Urinary bladder (tissue), 4 donors: ENCODE measurements around the gene MIGA1. TPM values are rescaled to one million over a fixed set of nuclear protein-coding genes. Genes with fewer than 3 reads are reported as not detected.
"Not testable (repeated sequence)": the region's sequence is repeated elsewhere in the genome, so short reads cannot be mapped to it uniquely, and the experiment has no call there.

Experiments
- DNase-seq: peaks from one replicate; pipeline ENCODE4 v3.0.0-alpha.2; 2015; ENCODE audit errors: extremely low spot score
- H3K27ac ChIP-seq: one replicate; pipeline ENCODE4 v1.5.1; 2013; ENCODE audit warnings: low read depth, mild to moderate bottlenecking, moderate library complexity
- H3K36me3 ChIP-seq: one replicate; pipeline ENCODE4 v1.6.1; 2013; ENCODE audit warnings: mild to moderate bottlenecking, moderate library complexity; ENCODE audit not compliant: insufficient read depth
- H3K4me1 ChIP-seq: one replicate; pipeline ENCODE4 v1.6.1; 2013; ENCODE audit warnings: mild to moderate bottlenecking, moderate library complexity; ENCODE audit not compliant: insufficient read depth
- H3K4me3 ChIP-seq: one replicate; pipeline ENCODE4 v1.5.1; 2013; ENCODE audit warnings: low read depth, low read length
- WGBS: extraction: QIAGEN DNeasy Blood & Tissue Kit; methylation state at CpG from one replicate; pipeline ENCODE4 v1.1.7; 2013; 5-methylcytosine and 5-hydroxymethylcytosine counted together
- polyA plus RNA-seq: library from polyadenylated mRNA; stranded (reverse); fragments of 200-250 nt; gene quantifications from one replicate; pipeline ENCODE4 v1.2.3, GENCODE V29; 2013
- total RNA-seq: library from RNA; depleted of rRNA; stranded (reverse); fragments of >200 nt; gene quantifications from one replicate; pipeline ENCODE4 v1.2.3, GENCODE V29; 2014
- donor health status: healthy with polysubstance abuse.
- donor health status: healthy.

The MIGA1 gene
- total and polyA plus RNA-seq, 2 donors, result 8.7 to 30.2 TPM

DNA sequence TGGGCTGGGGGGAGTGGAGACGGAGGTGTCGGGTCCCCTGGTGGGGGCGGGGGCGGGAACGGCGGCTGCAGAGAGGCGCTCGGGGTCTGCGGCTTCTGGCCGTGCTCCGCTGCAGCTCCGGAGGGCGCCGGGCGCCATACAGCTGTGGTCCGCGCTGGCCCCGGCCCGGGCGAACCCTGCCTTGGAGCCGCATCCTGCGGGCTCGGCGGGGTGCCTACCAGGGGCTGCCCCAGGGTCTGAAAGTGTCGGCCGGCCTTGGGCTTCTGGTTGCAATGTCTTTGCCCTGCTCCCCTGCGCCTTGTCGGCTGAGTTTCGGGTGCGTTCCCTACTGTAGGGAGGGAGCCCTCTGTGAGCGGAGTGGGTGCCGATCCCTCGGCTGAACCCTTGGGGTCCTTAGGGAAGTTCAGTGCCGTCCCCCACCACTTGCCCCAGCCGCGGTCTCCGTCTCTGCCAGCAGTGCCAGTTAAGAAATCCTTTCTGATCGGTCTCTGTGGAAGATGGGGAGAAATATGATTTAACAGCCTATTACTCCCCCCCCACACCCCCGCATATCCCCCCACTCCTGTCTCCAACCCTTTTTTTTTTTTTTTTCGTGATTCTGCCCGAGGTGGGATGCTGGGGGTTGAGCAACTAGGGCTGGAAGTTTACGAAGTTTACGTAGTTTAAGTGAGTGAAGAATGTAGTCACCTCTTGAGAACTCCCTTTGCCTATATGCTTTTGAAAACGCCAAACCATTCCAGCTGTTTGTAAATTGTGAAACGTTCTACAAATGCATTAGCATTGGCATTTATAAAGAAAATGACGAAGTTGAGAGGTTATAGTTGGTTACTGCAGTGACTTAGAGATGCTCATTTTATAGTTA, 109.6 kb downstream of the MIGA1 start:
- Histone ChIP-seq H3K4me1 (no peaks in the 10 kb centered on the region), H3K27ac (peak overlapping the region; percentile 60), H3K36me3 (no peaks in the 10 kb centered on the region), H3K4me3 (peak overlapping the region; percentile 85)
- DNase-seq, result peak; percentile 42
- under 1% methylated on average over 46 of the region's 46 CpGs for WGBS

DNA sequence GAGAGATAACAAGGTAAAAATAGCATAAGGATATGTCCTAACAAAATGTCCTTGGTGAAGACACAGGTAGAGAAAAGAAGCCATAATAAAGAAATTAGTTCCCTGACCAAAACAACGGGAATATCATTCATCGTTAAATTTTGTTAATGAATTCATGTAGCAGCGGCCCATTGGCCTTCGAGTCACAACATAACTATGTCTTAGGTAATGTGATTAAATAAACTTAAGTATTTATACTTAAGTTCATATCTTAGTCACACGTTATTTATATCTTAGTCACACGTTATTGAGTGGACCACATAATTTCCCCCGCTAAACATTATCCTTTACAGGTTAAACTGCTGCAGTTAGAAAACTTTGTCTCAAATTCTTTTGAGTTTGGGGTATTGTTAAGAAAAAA, 110.2 kb downstream of the MIGA1 start:
- 38% methylated on average over 7 of the region's 7 CpGs for WGBS
- peak overlapping the region; percentile 85 for H3K4me3 ChIP-seq
- no peaks in the 10 kb centered on the region for H3K36me3 ChIP-seq
- no peak for DNase-seq
- H3K4me1 ChIP-seq, result no peaks in the 10 kb centered on the region
- no peak overlapping the region for H3K27ac ChIP-seq

DNA sequence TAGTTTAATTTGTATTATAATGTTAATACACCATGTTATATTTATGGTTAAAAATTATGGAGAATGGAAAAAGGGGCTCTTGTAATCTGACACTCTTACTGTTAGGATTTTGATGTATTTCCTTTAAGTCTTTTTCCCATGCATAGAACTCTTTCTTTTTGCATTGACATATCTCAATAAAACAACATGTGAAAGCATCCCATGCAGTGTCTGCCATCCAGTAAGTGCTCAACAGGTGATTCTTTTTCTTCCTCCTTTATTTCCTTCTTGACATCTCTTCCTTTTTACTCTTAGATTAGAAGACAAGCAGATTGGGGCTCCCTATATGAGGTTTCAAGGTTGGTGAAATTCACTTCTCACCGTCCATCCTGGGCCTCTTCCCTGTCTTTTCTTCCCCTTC, 111.8 kb downstream of the MIGA1 start:
- 88% methylated on average over 1 of the region's 1 CpG for WGBS
- Histone ChIP-seq H3K27ac (no peak overlapping the region), H3K36me3 (no peaks in the 10 kb centered on the region), H3K4me1 (no peaks in the 10 kb centered on the region), H3K4me3 (no peak overlapping the region)
- DNase-seq, result no peak

DNA sequence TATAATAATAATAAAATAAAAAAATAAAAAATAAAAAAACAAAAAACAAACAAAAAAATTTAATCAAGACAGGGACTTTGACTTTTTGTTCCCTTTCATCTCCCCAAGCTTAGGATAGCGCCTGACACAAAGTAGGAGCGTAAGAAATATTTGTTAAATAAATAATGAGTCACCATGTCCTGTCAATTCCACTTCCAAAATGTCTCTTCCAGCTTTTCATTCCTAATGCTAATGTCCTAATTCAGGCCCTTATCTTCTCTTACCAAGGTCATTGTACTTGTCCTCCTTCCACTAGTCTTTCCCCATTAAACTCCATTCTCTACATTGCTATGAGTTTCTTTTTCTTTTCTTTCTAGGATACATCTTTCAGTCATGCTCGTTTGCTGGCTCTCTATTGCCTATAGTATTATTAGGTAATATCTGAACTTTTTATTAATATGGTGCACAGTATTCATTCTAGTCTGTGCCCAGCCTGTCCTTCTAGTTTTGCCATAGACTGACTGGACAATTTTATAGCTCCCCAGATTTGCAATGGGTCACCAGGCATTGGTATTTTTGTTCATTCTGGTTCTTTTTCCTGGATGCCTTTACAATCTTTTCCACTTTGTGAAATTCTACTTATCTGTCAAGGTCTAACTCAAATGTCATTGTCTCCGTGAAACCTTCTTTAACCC, 120.3 kb downstream of the MIGA1 start:
- Histone ChIP-seq H3K27ac (peak overlapping the region; percentile 38), H3K36me3 (no peaks in the 10 kb centered on the region), H3K4me3 (no peak overlapping the region), H3K4me1 (no peaks in the 10 kb centered on the region)
- no peak for DNase-seq
- 74% methylated on average over 4 of the region's 4 CpGs for WGBS

DNA sequence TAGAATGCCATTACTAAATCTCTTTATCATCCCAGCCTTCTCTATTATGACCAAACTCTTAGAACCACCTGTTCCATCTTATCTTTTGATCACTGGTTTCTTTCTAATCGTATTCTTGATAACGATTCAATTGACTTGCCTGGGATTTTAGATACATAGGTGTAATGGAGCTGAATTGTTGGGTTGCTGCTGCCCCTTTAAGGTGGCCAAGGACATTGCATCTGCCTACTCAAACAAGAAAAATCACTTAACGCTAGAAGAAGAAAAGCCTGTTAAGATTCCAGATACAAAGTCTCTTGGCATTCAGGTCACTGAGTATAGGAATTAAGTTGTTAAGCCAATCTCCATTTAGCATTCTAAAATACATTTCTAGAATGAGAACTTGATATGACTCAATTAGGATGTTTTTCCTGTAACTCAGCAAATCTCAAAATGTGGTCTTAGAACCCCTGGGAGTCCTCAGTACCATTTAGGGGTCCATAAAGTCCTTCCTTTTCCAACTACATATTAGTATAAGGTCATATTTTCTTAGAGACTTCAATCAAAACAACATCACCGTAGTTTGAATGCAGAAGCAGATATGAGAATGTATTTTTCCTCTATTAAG, 121.3 kb downstream of the MIGA1 start:
- no peak overlapping the region for H3K27ac ChIP-seq
- WGBS, result 21% methylated on average over 4 of the region's 4 CpGs
- no peak for DNase-seq
- no peak overlapping the region for H3K4me3 ChIP-seq
- no peaks in the 10 kb centered on the region for H3K4me1 ChIP-seq
- H3K36me3 ChIP-seq, result no peaks in the 10 kb centered on the region

DNA sequence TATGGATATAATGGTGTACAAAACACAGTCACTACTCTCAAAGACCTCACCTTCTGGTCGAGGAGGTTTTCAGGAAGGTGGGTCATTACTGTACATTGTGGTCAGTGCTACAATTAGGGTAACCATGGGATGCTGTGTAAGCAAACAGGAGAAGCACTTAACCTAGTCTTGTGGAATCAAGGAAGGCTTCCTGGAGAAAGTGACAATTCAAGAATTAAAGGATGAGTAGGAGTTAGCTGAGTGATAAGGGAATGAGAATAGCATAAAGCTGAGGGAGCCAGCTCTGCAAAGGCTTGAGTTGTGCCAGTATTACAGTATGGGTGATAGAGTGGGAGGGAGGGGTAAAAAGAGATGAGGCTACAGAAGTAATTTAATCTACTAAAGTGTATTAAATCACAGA, 126.2 kb downstream of the MIGA1 start:
- no peak overlapping the region for H3K4me3 ChIP-seq
- no peak for DNase-seq
- no peaks in the 10 kb centered on the region for H3K36me3 ChIP-seq
- H3K27ac ChIP-seq, result no peak overlapping the region
- 82% methylated on average over 1 of the region's 1 CpG for WGBS
- no peaks in the 10 kb centered on the region for H3K4me1 ChIP-seq

DNA sequence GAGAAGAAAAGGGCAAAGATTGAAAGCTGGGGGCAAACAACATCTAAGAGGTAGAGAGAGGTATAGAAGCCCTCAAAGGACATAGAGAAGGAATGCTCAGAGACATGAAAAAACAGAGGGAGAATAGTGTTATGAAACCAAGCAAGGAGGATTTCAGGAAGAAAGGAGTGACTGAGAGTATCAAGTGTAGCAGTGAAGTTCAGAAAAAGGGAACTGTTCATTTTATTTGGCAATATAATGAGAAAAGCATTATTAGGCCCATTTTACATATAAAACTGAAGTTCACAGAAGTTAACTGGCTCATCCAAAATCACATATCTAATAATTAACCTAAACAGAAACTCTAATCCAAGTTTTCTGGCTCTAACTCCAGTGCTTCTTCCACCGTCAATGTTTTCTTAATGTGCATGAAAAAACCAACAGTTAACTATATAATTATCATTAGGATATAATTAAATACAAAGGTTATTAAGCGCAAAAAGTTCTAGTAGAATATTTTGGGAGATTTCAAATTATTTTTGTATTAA, 126.6 kb downstream of the MIGA1 start:
- DNase-seq, result no peak
- H3K36me3 ChIP-seq, result no peaks in the 10 kb centered on the region
- H3K27ac ChIP-seq, result no peak overlapping the region
- whole genome bisulfite sequencing, result 75% methylated on average over 2 of the region's 2 CpGs
- H3K4me1 ChIP-seq, result no peaks in the 10 kb centered on the region
- H3K4me3 ChIP-seq, result no peak overlapping the region

DNA sequence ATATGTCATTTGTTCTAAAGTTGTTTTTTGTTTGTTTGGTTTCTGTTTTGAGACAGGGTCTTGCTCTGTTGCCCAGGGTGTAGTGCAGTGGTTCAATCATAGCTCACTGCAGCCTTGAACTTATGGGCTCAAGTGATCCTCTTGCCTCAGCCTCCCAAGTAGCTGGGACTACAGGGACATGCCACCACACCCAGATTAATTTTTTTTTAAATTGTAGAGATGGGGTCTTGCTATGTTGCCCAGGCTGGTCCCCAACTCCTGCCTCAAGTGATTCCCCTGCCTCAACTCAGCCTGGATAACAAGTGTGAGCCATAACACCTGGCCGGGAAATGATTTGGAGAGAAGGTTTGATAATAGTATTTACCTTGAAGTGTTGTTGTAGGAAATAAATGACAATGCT, 127.2 kb downstream of the MIGA1 start:
- no peak overlapping the region for H3K4me3 ChIP-seq
- no peaks in the 10 kb centered on the region for H3K36me3 ChIP-seq
- no peaks in the 10 kb centered on the region for H3K4me1 ChIP-seq
- 91% methylated on average over 1 of the region's 1 CpG for WGBS
- DNase-seq, result no peak
- no peak overlapping the region for H3K27ac ChIP-seq

DNA sequence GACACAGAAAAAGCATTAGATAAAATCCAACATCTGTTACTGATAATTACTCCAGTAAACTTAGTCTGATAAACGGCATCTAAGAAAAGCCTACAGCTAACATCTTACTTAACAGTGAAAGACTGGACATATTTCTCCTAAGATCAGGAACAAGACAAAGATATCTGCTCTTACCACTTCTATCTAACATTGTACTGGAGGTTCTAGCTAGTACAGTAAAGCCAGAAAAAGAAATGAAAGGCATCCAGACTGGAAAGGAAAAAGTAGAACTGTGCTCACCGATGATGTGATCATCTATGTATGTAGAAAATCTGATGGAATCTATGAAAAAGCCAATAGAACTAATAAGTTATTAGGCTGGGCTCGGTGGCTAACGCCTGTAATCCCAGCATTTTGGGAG, 130.7 kb downstream of the MIGA1 start:
- 80% methylated on average over 4 of the region's 4 CpGs for WGBS
- Histone ChIP-seq H3K27ac (no peak overlapping the region), H3K4me1 (no peaks in the 10 kb centered on the region)

DNA sequence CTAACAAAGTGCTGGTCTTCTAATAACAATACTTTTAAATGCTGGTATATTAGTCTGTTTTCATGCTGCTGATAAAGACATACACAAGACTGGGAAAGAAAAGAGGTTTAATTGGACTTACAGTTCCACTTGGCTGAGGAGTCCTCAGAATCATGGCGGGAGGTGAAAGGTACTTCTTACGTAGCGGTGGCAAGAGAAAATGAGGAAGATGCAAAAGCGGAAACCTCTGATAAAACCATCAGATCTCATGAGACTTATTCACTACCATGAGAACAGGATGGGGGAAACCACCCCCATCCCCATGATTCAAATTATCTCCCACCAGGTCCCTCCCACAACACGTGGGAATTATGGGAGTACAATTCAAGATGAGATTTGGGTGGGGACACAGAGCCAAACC, 139.5 kb downstream of the MIGA1 start:
- not testable (repeated sequence) for H3K36me3 ChIP-seq, H3K4me1 ChIP-seq, H3K27ac ChIP-seq, DNase-seq, H3K4me3 ChIP-seq
- WGBS, result 97% methylated on average over 5 of the region's 5 CpGs

More for the DNA sequence above, 130.7 kb downstream of the MIGA1 start:
- DNase-seq, result no peak
- H3K4me3 ChIP-seq, result no peak overlapping the region
- H3K36me3 ChIP-seq, result no peaks in the 10 kb centered on the region

DNA sequence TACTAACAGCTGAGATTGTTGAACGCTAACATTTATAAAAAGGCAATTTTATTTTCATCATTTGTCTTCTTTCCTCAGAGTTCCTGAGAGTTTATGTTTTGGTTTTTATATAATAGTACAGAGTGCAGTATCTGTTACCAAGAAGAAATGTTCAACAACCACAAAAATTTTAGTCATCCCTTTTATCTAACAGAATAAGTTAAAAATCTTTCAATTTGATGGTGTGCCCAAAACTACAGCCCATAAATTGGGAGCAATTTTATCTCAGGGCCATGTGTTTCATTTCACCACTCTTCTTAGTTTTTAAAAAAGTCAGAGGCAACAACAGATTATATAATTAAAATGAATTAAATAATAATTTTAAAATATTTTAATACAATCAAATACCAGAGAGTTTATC, 146.1 kb downstream of the MIGA1 start:
- Histone ChIP-seq H3K36me3 (peaks cover 2% of the 10 kb centered on the region), H3K4me1 (no peaks in the 10 kb centered on the region), H3K27ac (no peak overlapping the region), H3K4me3 (no peak overlapping the region)
- WGBS, result 35% methylated on average over 1 of the region's 1 CpG
- DNase-seq, result no peak

DNA sequence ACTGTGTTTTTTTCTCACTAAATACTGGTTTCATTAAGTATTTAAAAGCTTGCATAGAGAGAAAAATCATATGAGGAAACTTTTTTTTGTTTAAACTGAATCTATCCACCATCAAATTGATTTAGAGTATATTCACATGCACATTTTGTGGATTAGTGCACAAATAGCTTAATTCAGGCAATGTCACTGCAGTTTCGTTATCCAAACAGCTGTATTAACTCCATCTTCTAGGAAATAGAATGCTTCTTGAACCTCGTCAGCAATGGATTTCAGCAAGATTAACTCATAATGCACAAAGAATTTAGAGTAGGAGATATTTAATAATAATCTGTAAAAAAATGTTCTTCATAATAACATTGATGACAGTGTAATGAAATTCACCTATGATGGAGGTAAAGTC, 146.5 kb downstream of the MIGA1 start:
- Histone ChIP-seq H3K4me3 (no peak overlapping the region), H3K36me3 (peaks cover 2% of the 10 kb centered on the region)

DNA sequence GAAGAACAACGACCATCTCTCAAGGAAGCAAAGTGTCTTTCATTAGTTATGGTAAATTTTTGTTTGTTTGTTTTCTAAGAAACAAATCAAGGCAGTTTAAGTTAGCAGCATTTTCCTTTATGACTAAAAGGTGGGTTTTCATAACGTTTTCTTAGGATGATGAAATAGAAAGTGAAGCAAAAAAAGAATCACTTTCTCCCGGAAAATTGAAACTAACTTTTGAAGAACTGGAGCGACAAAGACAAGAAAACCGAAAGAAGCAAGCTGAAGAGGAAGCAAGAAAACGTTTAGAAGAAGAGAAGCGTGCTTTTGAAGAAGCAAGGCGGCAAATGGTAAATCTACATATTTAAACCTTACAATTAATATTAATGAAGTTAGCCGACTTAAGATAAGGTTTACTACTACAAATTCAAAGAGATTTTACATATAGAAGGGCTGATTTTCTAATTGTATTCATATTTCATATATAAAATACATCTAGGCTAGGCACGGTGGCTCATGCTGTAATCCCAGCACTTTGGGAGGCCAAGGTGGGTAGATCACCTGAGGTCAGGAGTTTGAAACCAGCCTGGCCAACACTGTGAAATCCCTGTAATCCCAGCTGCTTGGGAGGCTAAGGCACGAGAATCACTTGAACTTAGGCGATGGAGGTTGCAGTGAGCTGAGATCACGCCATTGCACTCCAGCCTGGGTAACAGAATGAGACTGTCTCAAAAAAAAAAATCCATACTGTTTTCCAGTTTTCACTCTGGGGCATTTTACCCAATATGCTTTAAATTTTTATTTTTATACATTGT, 147.3 kb downstream of the MIGA1 start:
- Histone ChIP-seq H3K27ac (no peak overlapping the region), H3K36me3 (peaks cover 2% of the 10 kb centered on the region), H3K4me1 (no peaks in the 10 kb centered on the region), H3K4me3 (no peak overlapping the region)
- DNase-seq, result no peak
- 79% methylated on average over 13 of the region's 13 CpGs for WGBS

More for the DNA sequence above, 146.5 kb downstream of the MIGA1 start:
- H3K27ac ChIP-seq, result no peak overlapping the region
- WGBS, result 49% methylated on average over 2 of the region's 2 CpGs
- DNase-seq, result no peak
- no peaks in the 10 kb centered on the region for H3K4me1 ChIP-seq
